CD4-positive, alpha-beta T cell (primary cell): ENCODE measurements around the gene CDC16. TPM values are rescaled to one million over a fixed set of nuclear protein-coding genes. Genes with fewer than 3 reads are reported as not detected.

Experiments used
- ATAC-seq: fragments of 200-7000 bp; cut with Tn5 transposase; one replicate; pipeline ENCODE4 v1.10.0; 2022; ENCODE audit warnings: mild to moderate bottlenecking; ENCODE audit not compliant: poor library complexity
- CTCF ChIA-PET: fragments of 350-600 bp; sonication (Branson Sonifier 250); formaldehyde crosslinking; loops from one replicate; lab custom pipeline; 2021; ENCODE audit warnings: antibody characterized with exemption, inconsistent platforms; lab: Charles Lee
- POLR2A ChIA-PET: fragments of 350-600 bp; sonication (Branson Sonifier 250); formaldehyde crosslinking; loops from one replicate; lab custom pipeline; 2021; ENCODE audit warnings: antibody characterized with exemption, inconsistent platforms; lab: Charles Lee
- DNase-seq, 14 experiments: peaks; one replicate each; pipeline ENCODE4 v3.0.0-alpha.2; 2013 to 2020; ENCODE audit warnings: mixed read lengths in 2 of 14
- H3K27ac ChIP-seq, 2 donors: one replicate each; pipeline versions ENCODE4 v1.5.1 to v1.7.0; 2013; ENCODE audit warnings: low read length in 2 of 2, low read depth in 1 of 2, mild to moderate bottlenecking in 1 of 2
- H3K27me3 ChIP-seq, 2 experiments: 1 replicate in 1 of 2; 2 replicates in 1 of 2; pipeline versions ENCODE4 v1.6.1 to v1.7.0; 2013; ENCODE audit warnings: low read length in 2 of 2, control low read depth in 1 of 2, mild to moderate bottlenecking in 1 of 2, moderate library complexity in 1 of 2; ENCODE audit not compliant: insufficient read depth in 2 of 2, control insufficient read depth in 1 of 2
- H3K36me3 ChIP-seq: one replicate; pipeline ENCODE4 v1.6.1; 2013; ENCODE audit warnings: low read length, control low read depth; ENCODE audit not compliant: insufficient read depth
- H3K4me1 ChIP-seq: one replicate; pipeline ENCODE4 v1.6.1; 2013; ENCODE audit warnings: low read length, control low read depth; ENCODE audit not compliant: insufficient read depth
- H3K4me3 ChIP-seq: one replicate; pipeline ENCODE4 v1.5.1; 2013; ENCODE audit warnings: mild to moderate bottlenecking, low read length, moderate library complexity
- H3K9me3 ChIP-seq, 2 experiments: 1 replicate in 1 of 2; 2 replicates in 1 of 2; pipeline versions ENCODE4 v1.6.1 to v1.7.0; 2013; ENCODE audit warnings: low read length in 2 of 2, mild to moderate bottlenecking in 2 of 2, control low read depth in 1 of 2, moderate library complexity in 1 of 2; ENCODE audit not compliant: control insufficient read depth in 1 of 2, insufficient read depth in 1 of 2
- H3K27ac Mint-ChIP-seq: one replicate; pipeline ENCODE4 v1.8.0; 2020; ENCODE audit warnings: mixed read lengths
- H3K27me3 Mint-ChIP-seq: one replicate; pipeline ENCODE4 v1.8.0; 2021; ENCODE audit warnings: mixed read lengths
- H3K36me3 Mint-ChIP-seq: one replicate; pipeline ENCODE4 v1.8.0; 2021; ENCODE audit warnings: low read depth, mixed read lengths
- H3K4me1 Mint-ChIP-seq: one replicate; pipeline ENCODE4 v1.8.0; 2021; ENCODE audit warnings: low read depth, mixed read lengths
- H3K4me3 Mint-ChIP-seq: one replicate; pipeline ENCODE4 v1.8.0; 2020; ENCODE audit warnings: mild to moderate bottlenecking, mixed read lengths
- H3K9me3 Mint-ChIP-seq: one replicate; pipeline ENCODE4 v1.8.0; 2020; ENCODE audit warnings: mixed read lengths
- CTCF ChIP-seq: fragments of 200-600 bp; IDR thresholded peaks from one replicate; pipeline ENCODE4 v1.8.0; 2022; ENCODE audit warnings: antibody characterized with exemption, mild to moderate bottlenecking
- intact Hi-C, 2 experiments: fragments of 100-400 bp; cut with DNase I in 1 of 2; cut with micrococcal nuclease in 1 of 2; formaldehyde crosslinking; loops; one replicate each; pipeline versions ENCODE4 v1.15.1 to v1.9.0; 2023 to 2025; cut with DNase I, micrococcal nuclease
- total RNA-seq, 174 experiments: library from RNA in 2 of 174; stranded (reverse) in 2 of 174; gene quantifications; one replicate each; pipeline ENCODE4 v1.2.3 and lab custom pipeline; 2021 to 2026

CDC16 gene
- total RNA-seq, 2 experiments from 2014 or later, result 68.4 to 69.4 TPM

GRCh38 chr13:114234266-114234644 lies 442 bp upstream of the CDC16 start:
- Histone ChIP-seq H3K36me3 (peaks cover 26% of the 10 kb centered on the region), H3K9me3 (no peaks in the 10 kb centered on the region), H3K4me1 (peaks cover 20% of the 10 kb centered on the region), H3K27me3 (no peaks in the 10 kb centered on the region), H3K4me3 (peak overlapping the region; percentile 87), H3K27ac (no peak overlapping the region)
- Mint-ChIP-seq H3K4me3 (peak overlapping the region; percentile 92), H3K9me3 (no peaks in the 10 kb centered on the region), H3K36me3 (peaks cover 33% of the 10 kb centered on the region), H3K27ac (peak overlapping the region; percentile 85), H3K4me1 (peaks cover 33% of the 10 kb centered on the region), H3K27me3 (no peaks in the 10 kb centered on the region)
- DNase-seq (no peak), ATAC-seq (no peak)
- intact Hi-C loops, result loop anchor here in 1 of 2 experiments (2.0 kb wide), 1 partner anchor 47 kb away; the partner anchor contains the start of gene UPF3A
- ChIA-PET POLR2A (no interaction called here), CTCF (no interaction called here)
- TF ChIP-seq CTCF, result no peak

DNA sequence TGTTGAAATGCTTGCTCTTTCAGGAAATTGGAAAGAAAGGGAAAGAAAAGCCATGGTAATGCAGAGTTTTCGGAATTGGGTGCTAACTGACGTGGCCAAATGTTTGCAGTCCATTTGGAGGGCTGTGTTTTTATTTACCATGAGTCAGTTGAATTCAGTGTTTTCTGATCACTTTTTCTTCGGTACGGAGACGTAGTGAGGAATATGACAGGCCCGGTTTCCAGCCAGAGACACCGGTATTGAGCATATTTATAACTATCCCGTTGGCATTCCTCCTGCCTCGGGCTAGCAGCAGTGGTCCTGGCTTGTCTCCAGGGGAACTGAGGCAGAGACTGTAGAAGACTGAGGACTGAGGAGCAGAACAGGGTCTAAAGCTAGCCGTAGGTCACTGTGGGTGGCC lies 1.0 kb downstream of the CDC16 start:
- H3K4me1 ChIP-seq, result peaks cover 20% of the 10 kb centered on the region
- ATAC-seq (no peak), DNase-seq (no peak)
- TF ChIP-seq CTCF, result no peak
- H3K36me3 Mint-ChIP-seq, result peaks cover 46% of the 10 kb centered on the region
- H3K36me3 ChIP-seq, result peaks cover 41% of the 10 kb centered on the region
- H3K27me3 ChIP-seq, result no peaks in the 10 kb centered on the region
- intact Hi-C loops, result loop anchor here in 1 of 2 experiments (2.0 kb wide), 1 partner anchor 45 kb away; the partner anchor contains the start of gene UPF3A
- H3K4me3 ChIP-seq, result peak overlapping the region; percentile 87
- H3K9me3 Mint-ChIP-seq, result no peaks in the 10 kb centered on the region
- H3K27me3 Mint-ChIP-seq, result no peaks in the 10 kb centered on the region
- H3K4me1 Mint-ChIP-seq, result peaks cover 33% of the 10 kb centered on the region
- POLR2A ChIA-PET, result interaction anchor here (1.0 to 1.7 kb wide), 3 partner anchors 44 to 170 kb away, joined by 3 to 6 read pairs (median 3); no protein-coding TSS in a partner anchor
- no peaks in the 10 kb centered on the region for H3K9me3 ChIP-seq
- CTCF ChIA-PET, result interaction anchor here (0.7 to 1.2 kb wide), 2 partner anchors 10 to 125 kb away, joined by 3 to 5 read pairs; no protein-coding TSS in a partner anchor
- peak overlapping the region; percentile 92 for H3K4me3 Mint-ChIP-seq
- no peak overlapping the region for H3K27ac ChIP-seq
- H3K27ac Mint-ChIP-seq, result peak overlapping the region; percentile 85

GRCh38 chr13:114236227-114236626 lies 1.5 kb downstream of the CDC16 start:
- Mint-ChIP-seq H3K27ac (peak overlapping the region; percentile 85), H3K9me3 (no peaks in the 10 kb centered on the region), H3K4me1 (peaks cover 35% of the 10 kb centered on the region), H3K36me3 (peaks cover 51% of the 10 kb centered on the region), H3K4me3 (peak overlapping the region; percentile 92), H3K27me3 (no peaks in the 10 kb centered on the region)
- intact Hi-C loops, result no loop called here
- Histone ChIP-seq H3K36me3 (peaks cover 46% of the 10 kb centered on the region), H3K9me3 (no peaks in the 10 kb centered on the region), H3K27ac (no peak overlapping the region), H3K4me1 (peaks cover 20% of the 10 kb centered on the region), H3K4me3 (peak overlapping the region; percentile 87), H3K27me3 (no peaks in the 10 kb centered on the region)
- ATAC-seq, result no peak
- CTCF ChIA-PET, result interaction anchor here (1.2 kb wide), 1 partner anchor 126 kb away, joined by 5 read pairs; no protein-coding TSS in a partner anchor
- POLR2A ChIA-PET, result interaction anchor here (1.0 to 1.7 kb wide), 3 partner anchors 43 to 171 kb away, joined by 3 to 6 read pairs (median 3); no protein-coding TSS in a partner anchor
- DNase-seq, result no peak
- no peak for TF ChIP-seq CTCF
